Astrocyte (in vitro differentiated cells and primary cell): ENCODE results near the gene ZCCHC24.

Experiments used
- CTCF ChIP-seq: IDR thresholded peaks from 2 replicates; pipeline ENCODE4 v1.5.1; 2011; ENCODE audit warnings: low read depth, mild to moderate bottlenecking, inconsistent platforms, low read length, moderate library complexity; ENCODE audit not compliant: insufficient read depth
- EZH2 ChIP-seq: IDR thresholded peaks from 2 replicates; pipeline ENCODE4 v1.6.1; 2012; ENCODE audit warnings: mild to moderate bottlenecking, low read length, inconsistent platforms; ENCODE audit not compliant: insufficient read depth

- TF ChIP-seq CTCF (no peak), EZH2 (no peak)
Measured at GRCh38 chr10:79380125-79380945, 65.1 kb downstream of the ZCCHC24 start.
